Neural cell (in vitro differentiated cells): ENCODE results near the gene LYZL6. TPM values are rescaled to one million over a fixed set of nuclear protein-coding genes. Genes with fewer than 3 reads are reported as not detected.

Experiments used
- H2AFZ ChIP-seq: fragments of 200-600, 300-800 bp; sonication (generic), shearing (Covaris generic); 2 replicates; pipeline ENCODE4 v1.6.0; 2014; ENCODE audit warnings: low read depth, mild to moderate bottlenecking, antibody characterized with exemption, low read length, moderate library complexity
- H3F3A ChIP-seq: fragments of 200-600 bp; shearing (Covaris generic); 2 replicates; pipeline ENCODE4 v1.6.1; 2016; ENCODE audit warnings: mild to moderate bottlenecking, moderate library complexity, mixed read lengths, antibody characterized with exemption, low read length; ENCODE audit not compliant: insufficient read depth, poor library complexity, severe bottlenecking
- H3K27ac ChIP-seq: fragments of 200-600, 300-800 bp; sonication (generic), shearing (Covaris generic); 2 replicates; pipeline ENCODE4 v1.5.1; 2014; ENCODE audit warnings: mild to moderate bottlenecking, low read length, moderate library complexity
- H3K27me3 ChIP-seq: fragments of 300-800, 200-600 bp; sonication (generic), shearing (Covaris generic); 2 replicates; pipeline ENCODE4 v1.6.0; 2014; ENCODE audit warnings: mild to moderate bottlenecking, low read depth, low read length, moderate library complexity; ENCODE audit not compliant: insufficient read depth
- H3K36me3 ChIP-seq: fragments of 300-800, 200-600 bp; sonication (generic), shearing (Covaris generic); 2 replicates; pipeline ENCODE4 v1.5.1; 2014; ENCODE audit warnings: mild to moderate bottlenecking, antibody characterized with exemption, low read length, moderate library complexity; ENCODE audit not compliant: insufficient read depth
- H3K4me2 ChIP-seq: fragments of 300-800, 200-600 bp; sonication (generic), shearing (Covaris generic); 2 replicates; pipeline ENCODE4 v1.6.0; 2014; ENCODE audit warnings: mild to moderate bottlenecking, low read length
- H3K4me3 ChIP-seq: fragments of 300-800, 200-600 bp; sonication (generic), shearing (Covaris generic); 2 replicates; pipeline ENCODE4 v1.5.1; 2014; ENCODE audit warnings: mild to moderate bottlenecking, low read length, moderate library complexity
- H3K79me2 ChIP-seq: fragments of 200-600 bp; shearing (Covaris generic); replicated peaks from 2 replicates; pipeline ENCODE4 v1.6.0; 2014; ENCODE audit warnings: mild to moderate bottlenecking, low read length, moderate library complexity; ENCODE audit not compliant: insufficient read depth
- H3K9ac ChIP-seq: fragments of 300-800, 200-600 bp; sonication (generic), shearing (Covaris generic); 2 replicates; pipeline ENCODE4 v1.6.1; 2016; ENCODE audit warnings: mild to moderate bottlenecking, low read length, mixed read lengths
- H3K9me2 ChIP-seq: fragments of 200-600 bp; shearing (Covaris generic); 2 replicates; pipeline ENCODE4 v1.6.1; 2016; ENCODE audit warnings: mild to moderate bottlenecking, low read length, mixed read lengths; ENCODE audit not compliant: insufficient read depth
- H3K9me3 ChIP-seq: fragments of 200-600, 300-800 bp; sonication (generic), shearing (Covaris generic); 2 replicates; pipeline ENCODE4 v1.6.1; 2016; ENCODE audit warnings: mild to moderate bottlenecking, mixed run types, low read length, moderate library complexity, mixed read lengths
- H4K20me1 ChIP-seq: fragments of 200-600 bp; shearing (Covaris generic); 2 replicates; pipeline ENCODE4 v1.6.1; 2016; ENCODE audit warnings: mild to moderate bottlenecking, mixed run types; ENCODE audit not compliant: insufficient read depth
- CTCF ChIP-seq: fragments of 450-650 bp; IDR thresholded peaks from 2 replicates; pipeline ENCODE4 v1.5.1; 2014; ENCODE audit warnings: antibody characterized with exemption, mild to moderate bottlenecking, moderate library complexity; ENCODE audit not compliant: poor library complexity, severe bottlenecking
- EP300 ChIP-seq: fragments of 450-650 bp; conservative IDR thresholded peaks from 2 replicates; pipeline ENCODE4 v1.6.1; 2014; ENCODE audit warnings: antibody characterized with exemption, mild to moderate bottlenecking, moderate library complexity; ENCODE audit not compliant: poor library complexity, severe bottlenecking
- EZH2 ChIP-seq: fragments of 200-600, 300-800 bp; shearing (Covaris generic), sonication (generic); IDR thresholded peaks from 2 replicates; pipeline ENCODE4 v1.6.1; 2014; ENCODE audit warnings: antibody characterized with exemption, low read length, borderline replicate concordance, mild to moderate bottlenecking; ENCODE audit not compliant: insufficient read depth, poor library complexity, severe bottlenecking
- MXI1 ChIP-seq: fragments of 450-650 bp; conservative IDR thresholded peaks from 2 replicates; pipeline ENCODE4 v1.6.1; 2014; ENCODE audit warnings: antibody characterized with exemption, mild to moderate bottlenecking; ENCODE audit not compliant: poor library complexity, severe bottlenecking
- POLR2AphosphoS5 ChIP-seq: IDR thresholded peaks from 2 replicates; pipeline ENCODE4 v1.6.1; 2012
- RAD21 ChIP-seq: fragments of 450-650 bp; conservative IDR thresholded peaks from 2 replicates; pipeline ENCODE4 v1.6.1; 2014; ENCODE audit warnings: antibody characterized with exemption, mild to moderate bottlenecking, moderate library complexity
- REST ChIP-seq: IDR thresholded peaks from 2 replicates; pipeline ENCODE4 v1.6.1; 2012; ENCODE audit warnings: borderline replicate concordance
- SMC3 ChIP-seq: fragments of 450-650 bp; conservative IDR thresholded peaks from 2 replicates; pipeline ENCODE4 v1.6.1; 2014; ENCODE audit warnings: antibody characterized with exemption, mild to moderate bottlenecking, moderate library complexity; ENCODE audit not compliant: poor library complexity
- TAF1 ChIP-seq: IDR thresholded peaks from 2 replicates; pipeline ENCODE4 v1.6.1; 2012; ENCODE audit warnings: low read depth
- polyA plus RNA-seq: library from polyadenylated mRNA; depleted of rRNA; stranded (reverse); fragments of >200 nt; gene quantifications from 2 replicates; pipeline ENCODE4 v1.2.3, GENCODE V29; 2014

LYZL6 gene
- polyA plus RNA-seq, 1 donor from 2014 or later = not detected

- TF ChIP-seq REST = no peak
Measured at GRCh38 chr17:35918665-35919064, 24.8 kb downstream of the LYZL6 start (continued).

- Histone ChIP-seq H2AFZ (no peak overlapping the region), H3K9me3 (no peaks in the 10 kb centered on the region), H3K36me3 (no peaks in the 10 kb centered on the region), H4K20me1 (no peaks in the 10 kb centered on the region), H3F3A (no peaks in the 10 kb centered on the region), H3K27me3 (no peaks in the 10 kb centered on the region), H3K9me2 (no peaks in the 10 kb centered on the region), H3K27ac (no peak overlapping the region), H3K4me3 (no peak overlapping the region), H3K4me2 (no peak overlapping the region), H3K9ac (no peak overlapping the region), H3K79me2 (no peaks in the 10 kb centered on the region)
- TF ChIP-seq CTCF = no peak
Measured at GRCh38 chr17:35917519-35918213, 25.8 kb downstream of the LYZL6 start.

GRCh38 chr17:35915153-35915964 lies 28.2 kb downstream of the LYZL6 start:
- H3K4me2 ChIP-seq = no peak overlapping the region
- H3K9me2 ChIP-seq = no peaks in the 10 kb centered on the region
- no peak overlapping the region for H2AFZ ChIP-seq
- H3K9ac ChIP-seq = no peak overlapping the region
- H3K27me3 ChIP-seq = no peaks in the 10 kb centered on the region
- H3K9me3 ChIP-seq = no peaks in the 10 kb centered on the region
- no peak overlapping the region for H3K4me3 ChIP-seq
- no peaks in the 10 kb centered on the region for H3F3A ChIP-seq
- H3K36me3 ChIP-seq = no peaks in the 10 kb centered on the region
- no peak overlapping the region for H3K27ac ChIP-seq
- H3K79me2 ChIP-seq = no peaks in the 10 kb centered on the region
- no peak for TF ChIP-seq RAD21
- TF ChIP-seq MXI1 = no peak
- TF ChIP-seq EP300 = no peak
- TF ChIP-seq REST = no peak
- no peak for TF ChIP-seq EZH2
- TF ChIP-seq TAF1 = no peak
- TF ChIP-seq POLR2AphosphoS5 = no peak
- no peak for TF ChIP-seq CTCF
- no peak for TF ChIP-seq SMC3
- no peaks in the 10 kb centered on the region for H4K20me1 ChIP-seq
